ENCODE measurements around the gene DDX49. TPM values are rescaled to one million over a fixed set of nuclear protein-coding genes. Genes with fewer than 3 reads are reported as not detected.

Gene DDX49
- total and polyA plus RNA-seq, 9 of the 15 experiments (the other 6 are each of a cell fraction or from before 2014, with no cell fraction given), result 1.1 to 113 (median 45.7) TPM

- no peak for TF ChIP-seq NFRKB (IDR thresholded peaks at IDR 0.05; ENCODE audit: low read depth)
- no peak for TF ChIP-seq ZNF778 (CRISPR knock-in tag; IDR thresholded peaks at IDR 0.05)
- no peak for TF ChIP-seq HOMEZ (CRISPR knock-in tag; IDR thresholded peaks at IDR 0.05)
- no peak for TF ChIP-seq OTX1 (CRISPR knock-in tag; IDR thresholded peaks at IDR 0.05)
- no peak for TF ChIP-seq SUPT5H (IDR thresholded peaks at IDR 0.05)
- TF ChIP-seq ZNF239 (CRISPR knock-in tag; IDR thresholded peaks at IDR 0.05), result no peak
- TF ChIP-seq RCOR1 (IDR thresholded peaks at IDR 0.05; ENCODE audit: borderline replicate concordance in 1 of 2, low read depth in 2 of 2, low read length in 2 of 2), result 0 out of 4 replicates have a peak, but pooled peaks of 1 of the 2 experiments have one; percentile 21
- no peak for TF ChIP-seq STAT5B (CRISPR knock-in tag; IDR thresholded peaks at IDR 0.05)
- no peak for TF ChIP-seq NR1H2 (CRISPR knock-in tag; IDR thresholded peaks at IDR 0.05)
- no peak for TF ChIP-seq NFE2 (IDR thresholded peaks at IDR 0.05; ENCODE audit: low read depth)
- no peak for TF ChIP-seq AFF1 (IDR thresholded peaks at IDR 0.05; ENCODE audit: low read depth in 1 of 2, partially characterized antibody in 2 of 2)
- no peak for TF ChIP-seq MYC (IDR thresholded peaks at IDR 0.05; ENCODE audit: low read depth, low read length)
- no peak for TF ChIP-seq MYC (CRISPR knock-in tag; IDR thresholded peaks at IDR 0.05; ENCODE audit: borderline replicate concordance, low read depth)
- no peak for TF ChIP-seq NCOA2 (IDR thresholded peaks at IDR 0.05; ENCODE audit: partially characterized antibody in 2 of 2)
- TF ChIP-seq THAP7 (CRISPR knock-in tag; IDR thresholded peaks at IDR 0.05), result no peak
- TF ChIP-seq POLR2G (IDR thresholded peaks at IDR 0.05; ENCODE audit: low read depth, low read length), result peak; percentile 47
- TF ChIP-seq, protein P1, sequence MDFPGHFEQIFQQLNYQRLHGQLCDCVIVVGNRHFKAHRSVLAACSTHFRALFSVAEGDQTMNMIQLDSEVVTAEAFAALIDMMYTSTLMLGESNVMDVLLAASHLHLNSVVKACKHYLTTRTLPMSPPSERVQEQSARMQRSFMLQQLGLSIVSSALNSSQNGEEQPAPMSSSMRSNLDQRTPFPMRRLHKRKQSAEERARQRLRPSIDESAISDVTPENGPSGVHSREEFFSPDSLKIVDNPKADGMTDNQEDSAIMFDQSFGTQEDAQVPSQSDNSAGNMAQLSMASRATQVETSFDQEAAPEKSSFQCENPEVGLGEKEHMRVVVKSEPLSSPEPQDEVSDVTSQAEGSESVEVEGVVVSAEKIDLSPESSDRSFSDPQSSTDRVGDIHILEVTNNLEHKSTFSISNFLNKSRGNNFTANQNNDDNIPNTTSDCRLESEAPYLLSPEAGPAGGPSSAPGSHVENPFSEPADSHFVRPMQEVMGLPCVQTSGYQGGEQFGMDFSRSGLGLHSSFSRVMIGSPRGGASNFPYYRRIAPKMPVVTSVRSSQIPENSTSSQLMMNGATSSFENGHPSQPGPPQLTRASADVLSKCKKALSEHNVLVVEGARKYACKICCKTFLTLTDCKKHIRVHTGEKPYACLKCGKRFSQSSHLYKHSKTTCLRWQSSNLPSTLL (IDR thresholded peaks at IDR 0.05), result no peak
- no peak for TF ChIP-seq SMAD2 (IDR thresholded peaks at IDR 0.05; ENCODE audit: low read depth, low read length)
Observed at GRCh38 chr19:18931316-18932162, 12.0 kb downstream of the DDX49 start (continued).

Measured in K562 (cell line).